CD4-positive, alpha-beta T cell treated with Interleukin-2 at 100 ng/mL for 4 hours (primary cell): Measurements from ENCODE around the gene DRP2.
"Not testable (repeated sequence)": the region's sequence is repeated elsewhere in the genome, so short reads cannot be mapped to it uniquely, and the experiment has no call there.

Experiments used
- DNase-seq: peaks from one replicate; pipeline ENCODE4 v3.0.0-alpha.2; 2020; ENCODE audit warnings: low spot score

The DRP2 gene

DNA sequence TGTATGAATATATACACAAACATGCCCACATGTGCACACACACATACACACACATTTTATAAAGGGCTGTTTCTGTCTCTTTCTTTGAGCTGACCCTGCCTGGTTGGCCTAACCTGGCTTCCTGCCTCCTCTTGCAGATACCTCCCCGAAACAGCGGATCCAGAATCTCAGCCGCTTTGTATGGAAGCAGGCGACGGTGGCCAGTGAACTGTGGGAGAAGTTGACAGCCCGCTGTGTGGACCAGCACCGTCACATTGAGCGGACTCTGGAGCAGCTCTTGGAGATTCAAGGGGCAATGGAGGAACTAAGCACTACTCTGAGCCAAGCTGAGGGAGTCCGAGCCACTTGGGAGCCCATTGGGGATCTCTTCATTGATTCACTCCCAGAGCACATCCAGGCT is 21.9 kb downstream of the DRP2 start:
- DNase-seq = no peak

DNA sequence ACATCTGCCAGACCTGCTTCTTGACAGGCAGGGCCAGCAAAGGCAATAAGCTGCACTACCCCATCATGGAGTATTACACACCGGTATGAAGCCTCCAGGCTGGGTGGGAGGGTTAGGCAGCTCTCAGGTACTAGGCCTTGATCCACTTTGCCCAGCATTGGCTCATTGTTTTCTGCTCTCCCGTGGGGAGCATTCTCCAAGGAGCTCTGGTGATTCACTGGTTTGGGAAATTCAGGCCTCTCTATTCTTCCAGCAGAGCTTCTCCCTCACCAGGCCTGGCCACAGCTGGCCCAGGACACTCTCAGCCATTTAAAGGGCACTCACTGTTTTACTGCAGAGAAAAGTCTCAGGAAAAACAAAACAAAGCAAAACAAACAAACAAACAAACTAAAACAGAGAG is 33.0 kb downstream of the DRP2 start:
- no peak for DNase-seq

DNA sequence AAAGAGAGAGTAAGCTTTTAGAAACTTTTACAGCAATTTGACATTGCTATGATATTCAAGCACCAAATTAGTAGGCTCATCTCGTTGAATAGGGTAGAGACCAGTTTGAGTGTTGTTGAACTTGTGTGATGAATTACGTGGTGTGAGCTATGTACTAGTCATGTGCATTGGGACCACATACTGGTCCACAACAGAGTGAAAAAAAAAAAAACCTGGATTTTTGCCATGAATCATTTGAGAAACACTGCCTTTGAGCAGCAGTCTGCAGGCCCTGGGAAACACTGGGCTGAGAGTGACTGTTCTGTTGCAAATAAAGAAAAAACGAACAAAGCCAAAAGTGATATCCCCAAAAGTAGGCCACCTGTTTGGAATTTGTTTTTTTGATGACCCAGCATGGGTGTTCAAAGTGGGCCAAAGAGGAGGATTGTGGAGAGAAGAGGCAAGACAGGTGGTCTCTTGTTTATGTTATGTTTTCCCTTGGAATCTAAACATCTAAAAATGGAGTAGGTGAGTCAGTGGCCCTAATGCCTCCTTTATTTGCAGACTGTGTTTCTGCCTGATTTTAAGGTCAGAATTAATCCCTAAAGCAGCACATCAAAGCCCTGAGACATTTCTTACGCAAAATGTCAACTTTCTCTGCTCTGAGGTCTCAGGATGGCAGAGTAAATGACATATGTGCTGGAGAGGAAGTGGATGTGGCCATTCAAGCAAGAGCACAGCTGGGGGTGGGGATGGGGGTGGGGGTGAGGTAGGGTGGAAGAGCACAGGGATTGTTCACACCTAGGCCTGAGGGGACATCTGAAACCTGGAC is 38.1 kb downstream of the DRP2 start:
- DNase-seq = no peak

DNA sequence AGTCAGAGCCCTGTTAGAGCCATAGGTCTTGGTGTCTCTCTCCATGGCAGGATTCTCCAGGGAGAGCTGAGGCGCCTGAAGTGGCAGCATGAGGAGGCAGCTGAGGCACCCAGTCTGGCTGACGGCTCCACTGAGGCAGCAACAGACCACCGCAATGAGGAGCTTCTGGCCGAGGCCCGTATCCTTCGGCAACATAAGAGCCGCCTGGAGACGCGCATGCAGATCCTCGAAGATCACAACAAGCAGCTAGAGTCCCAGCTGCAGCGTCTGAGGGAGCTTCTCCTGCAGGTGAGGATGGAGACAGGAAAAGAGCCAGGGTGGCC is 38.6 kb downstream of the DRP2 start:
- DNase-seq = no peak

DNA sequence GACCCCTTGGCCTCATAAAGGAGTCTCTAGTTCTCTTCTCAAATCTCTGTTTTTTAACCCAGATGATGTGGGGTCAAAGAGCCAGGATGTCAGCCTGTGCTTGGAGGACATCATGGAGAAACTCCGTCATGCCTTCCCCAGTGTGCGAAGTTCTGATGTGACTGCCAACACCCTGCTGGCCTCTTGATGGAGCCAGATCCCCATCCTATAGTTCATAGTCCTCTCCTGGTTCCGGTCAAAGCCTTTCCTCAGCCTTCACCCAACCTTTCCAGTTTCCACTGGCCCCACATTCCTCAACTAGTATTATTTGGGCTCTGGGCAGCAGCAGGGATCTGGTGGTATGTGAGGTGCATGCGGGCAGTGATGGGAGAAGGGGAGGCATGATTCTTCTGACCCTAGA is 40.8 kb downstream of the DRP2 start:
- no peak for DNase-seq

DNA sequence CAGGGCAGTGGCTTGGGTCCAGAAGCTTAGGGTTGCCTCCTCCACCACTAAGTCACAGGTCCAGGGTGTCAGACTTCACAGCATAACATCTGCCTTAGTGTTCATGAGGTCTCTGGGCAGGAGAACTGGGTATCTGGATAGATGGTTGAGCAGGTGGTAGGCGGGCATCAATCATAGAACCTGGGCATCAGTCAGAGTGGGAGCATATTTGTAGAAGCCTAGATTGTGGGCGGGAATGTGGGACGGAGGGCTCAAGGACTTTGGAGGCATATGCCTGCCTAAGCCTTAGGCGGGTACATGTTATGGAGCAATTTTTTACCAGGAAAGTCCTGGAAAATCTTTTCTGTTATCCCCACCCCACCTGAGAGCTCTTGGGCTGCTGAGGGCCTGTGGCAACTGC is 43.0 kb downstream of the DRP2 start:
- no peak for DNase-seq

DNA sequence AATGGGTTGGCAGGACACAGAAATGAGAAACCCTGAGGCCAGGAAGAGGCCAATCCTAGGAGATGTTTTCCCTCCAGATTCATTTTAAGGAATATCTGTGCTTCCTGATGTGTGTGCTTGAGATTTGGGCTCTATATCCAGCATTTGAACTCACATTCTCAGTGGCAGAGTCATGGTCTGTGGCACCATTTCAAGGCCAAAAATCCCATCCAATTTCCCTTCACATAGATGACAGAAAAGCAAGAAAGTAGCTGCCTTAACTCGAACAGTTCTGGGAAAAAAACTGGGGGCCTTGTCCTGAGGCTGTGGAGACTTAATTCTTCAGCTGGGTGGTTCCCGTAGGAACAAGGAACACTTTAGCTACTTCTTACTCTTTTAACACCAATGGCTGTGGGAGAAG is 44.2 kb downstream of the DRP2 start:
- no peak for DNase-seq

DNA sequence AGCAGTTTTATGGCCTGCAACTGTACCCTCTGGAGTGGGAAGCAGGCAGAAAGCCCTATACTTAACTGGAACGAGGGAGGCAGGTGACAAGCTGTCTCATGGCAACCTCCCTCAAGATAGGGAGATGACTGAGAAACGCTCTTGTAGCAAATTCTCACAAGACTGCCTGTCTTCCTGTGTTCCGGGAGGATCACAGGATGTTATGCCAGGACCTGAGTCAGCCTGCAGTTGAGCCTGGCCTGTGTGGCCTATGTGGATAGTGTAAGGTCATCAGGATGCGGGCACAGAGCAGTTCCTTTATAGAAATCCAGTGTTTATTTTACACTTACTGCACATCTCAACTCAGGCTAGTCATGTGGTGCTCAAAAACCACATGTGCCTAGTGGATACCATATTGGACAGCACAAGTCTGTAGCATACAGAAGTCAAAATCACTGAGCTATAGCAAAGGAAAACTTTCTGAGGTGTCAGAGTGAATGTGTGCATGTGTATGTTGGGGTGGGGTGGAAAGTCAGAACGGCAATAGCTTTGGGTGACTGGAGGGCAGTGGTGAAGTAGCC is 46.4 kb downstream of the DRP2 start:
- no peak for DNase-seq

DNA sequence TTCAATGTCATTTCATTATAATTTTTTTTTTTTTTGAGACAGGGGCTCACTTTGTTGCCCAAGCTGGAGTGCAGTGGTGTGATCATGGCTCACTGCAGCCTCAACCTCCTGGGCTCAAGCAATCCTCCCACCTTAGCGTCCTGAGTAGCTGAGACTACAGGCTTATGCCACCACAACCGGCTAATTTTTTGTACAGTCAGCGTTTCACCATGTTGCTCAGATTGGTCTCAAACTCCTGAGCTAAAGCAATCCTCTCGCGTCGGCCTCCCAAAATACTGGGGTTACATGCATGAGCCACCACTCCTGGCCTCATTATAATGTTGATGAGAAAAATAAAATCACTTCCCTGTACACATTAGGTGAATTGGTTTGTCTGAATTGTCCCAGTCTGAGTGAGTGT is 54.6 kb downstream of the DRP2 start:
- no peak for DNase-seq

DNA sequence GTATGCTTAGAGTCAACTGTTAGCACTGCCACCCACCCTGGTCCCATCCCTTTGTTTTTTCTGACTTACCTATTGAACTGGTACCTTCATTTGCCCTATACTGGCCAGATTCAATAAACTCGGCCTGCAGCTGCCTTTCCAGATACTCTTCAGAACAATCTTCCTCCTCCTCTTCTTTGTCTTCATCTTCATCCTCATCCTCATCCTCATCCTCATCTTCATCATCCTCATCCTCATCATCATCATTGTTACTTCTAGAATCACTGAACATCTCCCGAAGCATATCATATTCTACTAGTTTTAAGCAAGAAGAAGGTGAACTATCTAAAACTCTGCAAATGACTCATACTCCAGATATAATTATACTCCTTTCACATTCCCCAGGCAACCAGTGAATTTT is 56.7 kb downstream of the DRP2 start:
- no peak for DNase-seq

DNA sequence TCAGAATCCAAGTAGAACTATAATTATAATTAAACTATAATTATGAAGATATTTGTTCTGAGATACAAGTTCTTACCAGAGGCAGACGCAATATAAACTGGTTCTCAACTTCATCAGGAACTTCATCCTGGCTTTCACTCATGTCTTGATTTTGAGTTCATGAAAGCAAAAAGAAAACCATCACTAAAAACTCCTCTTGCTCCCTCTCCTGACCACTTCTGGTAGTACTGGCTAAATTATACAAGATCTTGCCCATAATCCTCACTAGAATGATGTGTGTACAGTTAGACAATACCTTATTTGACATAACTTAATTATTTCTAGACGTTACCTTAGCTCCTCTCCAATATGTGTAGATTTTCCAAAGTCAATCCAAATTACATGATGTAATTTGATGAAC is 67.8 kb downstream of the DRP2 start:
- peak; percentile 25 for DNase-seq

DNA sequence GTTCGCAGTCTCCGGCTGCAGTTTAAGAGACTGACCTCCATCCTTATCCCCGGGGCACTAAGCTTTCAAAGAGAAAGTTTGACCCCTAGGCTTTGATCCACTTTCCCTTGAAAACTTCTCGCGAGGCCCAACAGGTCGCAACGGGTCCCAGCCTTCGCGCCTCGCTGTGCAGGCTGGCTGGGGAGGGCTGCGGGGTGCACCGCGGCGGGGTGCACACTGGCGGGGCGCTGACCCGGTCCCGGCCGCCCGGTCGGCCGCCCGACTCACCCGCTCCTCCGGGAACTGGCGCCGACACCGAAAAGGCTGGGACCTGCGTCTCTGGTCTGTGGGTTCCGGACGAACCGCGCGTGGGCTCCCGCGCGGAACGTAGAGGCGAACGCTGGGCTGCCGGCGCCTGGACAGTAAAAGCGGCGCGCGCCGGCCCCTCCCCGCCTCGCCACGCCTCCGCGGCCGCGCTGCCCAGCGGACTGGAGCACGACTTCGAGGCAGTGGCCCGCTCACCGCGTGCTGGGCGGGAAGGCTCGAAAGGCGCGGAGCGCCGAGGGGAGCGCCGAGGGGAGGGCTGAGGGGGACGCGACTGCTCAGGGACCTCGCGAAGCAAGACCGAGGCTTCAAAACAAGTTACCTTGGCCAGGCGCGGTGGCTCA is 71.5 kb downstream of the DRP2 start, which contains the start of gene TAF7L:
TAF7L (minus strand) TSS at position 378 of the 647 bp plus-strand sequence. CDS start 3,791 bp downstream, outside the sequence.
- DNase-seq = no peak

DNA sequence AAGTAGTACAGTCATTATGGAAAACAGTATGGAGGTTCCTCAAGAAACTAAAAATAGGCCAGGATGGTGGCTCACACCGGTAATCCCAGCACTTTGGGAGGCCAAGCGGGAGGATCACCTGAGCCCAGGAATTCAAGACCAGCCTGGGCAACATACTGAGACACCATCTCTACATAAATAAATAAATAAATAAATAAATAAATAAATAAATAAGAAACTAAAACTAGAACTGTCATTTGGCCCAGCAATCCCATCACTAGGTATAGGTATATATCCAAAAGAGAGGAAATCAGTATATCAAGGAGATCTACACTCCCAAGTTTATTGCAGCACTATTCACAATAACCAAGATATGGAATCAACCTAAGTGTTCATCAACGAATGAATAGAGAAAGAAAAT is 76.0 kb downstream of the DRP2 start:
- DNase-seq = not testable (repeated sequence)

DNA sequence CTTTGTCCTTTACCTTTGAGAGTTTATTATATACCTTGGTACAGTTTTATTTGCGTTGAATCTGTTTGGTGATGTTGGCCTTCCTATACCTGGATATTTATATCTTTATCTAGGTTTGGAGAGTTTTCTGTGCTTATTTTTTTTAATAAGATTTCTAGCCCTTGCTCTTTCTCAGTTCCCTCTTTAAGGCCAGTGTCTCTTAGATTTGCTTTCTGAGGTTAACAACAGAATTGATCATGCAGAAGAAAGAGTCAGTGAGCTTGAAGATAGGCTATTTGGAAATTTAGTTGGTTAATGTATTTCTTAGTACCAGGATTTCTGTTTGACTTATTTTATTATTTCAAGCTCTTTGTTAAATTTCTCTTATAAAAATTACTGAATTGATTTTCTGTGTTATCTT is 84.2 kb downstream of the DRP2 start:
- no peak for DNase-seq
